GM10266 (cell line): Measurements from ENCODE around the gene ZNF638.

Experiments
- DNase-seq: peaks from one replicate; pipeline ENCODE4 v3.0.0; 2012; ENCODE audit errors: extremely low spot score
- CTCF ChIP-seq: IDR thresholded peaks from 2 replicates; pipeline ENCODE4 v1.5.1; 2012; ENCODE audit warnings: mild to moderate bottlenecking, low read depth; ENCODE audit not compliant: control insufficient read depth, insufficient read depth; ENCODE audit errors: missing control alignments

ZNF638 gene

DNA sequence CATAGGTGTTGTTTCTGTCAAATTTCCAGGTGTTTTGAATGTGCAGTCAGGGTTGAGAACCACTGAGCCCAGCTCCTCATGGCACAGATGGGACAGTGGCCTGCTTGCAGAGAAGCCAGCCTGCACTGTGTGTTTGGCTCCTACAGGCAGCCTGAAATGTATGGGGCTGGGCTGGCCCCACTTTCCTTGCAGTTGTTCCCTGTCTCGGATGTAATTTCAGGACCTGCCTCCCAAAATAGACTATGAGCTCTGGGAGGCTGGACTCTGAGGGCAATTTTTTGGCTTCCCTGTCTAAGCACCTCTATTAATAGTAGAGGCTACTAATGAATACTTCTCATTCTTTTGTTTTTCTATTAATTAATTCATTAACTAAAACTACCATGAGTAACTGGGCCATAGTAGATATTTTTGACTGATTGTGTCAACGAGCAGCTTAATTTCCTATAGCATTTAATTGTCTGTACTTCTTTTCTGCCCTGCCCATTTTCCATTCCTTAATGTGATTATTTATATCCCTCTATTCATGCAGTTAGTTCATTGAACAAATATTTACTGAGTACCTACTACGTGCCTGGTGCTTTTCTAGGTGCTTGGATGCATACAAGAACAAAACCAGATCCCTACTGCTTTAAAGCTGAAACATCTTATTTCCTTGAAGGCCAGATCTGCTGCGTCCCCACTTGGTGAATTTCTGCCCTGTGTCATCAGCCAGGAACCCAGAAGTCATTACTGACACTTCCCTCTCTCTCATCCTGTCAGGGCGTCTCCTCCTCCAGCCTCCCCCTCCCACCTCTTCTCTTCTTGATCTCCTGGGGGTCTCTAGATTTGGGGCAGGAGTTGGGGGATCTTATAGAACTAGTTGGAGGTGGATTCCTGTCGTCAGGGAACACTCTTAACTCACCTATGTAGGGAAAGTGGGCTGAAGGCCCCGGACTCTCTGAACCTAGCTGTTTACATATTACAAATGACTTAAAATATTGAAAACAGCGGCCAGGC lies 138.1 kb downstream of the ZNF638 start:
- TF ChIP-seq CTCF: no peak

GRCh38 chr2:71471276-71471675 lies 139.7 kb downstream of the ZNF638 start:
- no peak for TF ChIP-seq CTCF

More for the DNA sequence above, 138.1 kb downstream of the ZNF638 start:
- no peak for DNase-seq

DNA sequence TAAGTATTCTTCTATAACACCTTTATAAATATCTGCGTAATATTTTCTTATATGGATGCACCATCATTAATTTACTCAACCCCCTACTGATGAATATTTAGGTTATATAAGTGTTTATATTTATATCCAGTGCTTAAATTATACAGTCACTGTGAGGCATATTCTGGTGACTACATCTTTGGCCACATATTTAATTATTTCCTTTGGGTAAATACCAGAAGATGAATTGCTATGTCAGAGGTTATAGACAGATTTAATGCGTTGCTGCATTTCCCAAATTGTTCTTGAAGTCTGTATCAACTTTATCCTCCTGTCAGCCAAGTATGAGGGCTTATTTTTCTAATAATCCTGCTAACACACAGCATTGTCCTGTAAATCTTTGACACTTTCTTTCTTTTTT lies 140.4 kb downstream of the ZNF638 start:
- no peak for TF ChIP-seq CTCF
- no peak for DNase-seq

More at GRCh38 chr2:71471276-71471675, 139.7 kb downstream of the ZNF638 start:
- DNase-seq: no peak

DNA sequence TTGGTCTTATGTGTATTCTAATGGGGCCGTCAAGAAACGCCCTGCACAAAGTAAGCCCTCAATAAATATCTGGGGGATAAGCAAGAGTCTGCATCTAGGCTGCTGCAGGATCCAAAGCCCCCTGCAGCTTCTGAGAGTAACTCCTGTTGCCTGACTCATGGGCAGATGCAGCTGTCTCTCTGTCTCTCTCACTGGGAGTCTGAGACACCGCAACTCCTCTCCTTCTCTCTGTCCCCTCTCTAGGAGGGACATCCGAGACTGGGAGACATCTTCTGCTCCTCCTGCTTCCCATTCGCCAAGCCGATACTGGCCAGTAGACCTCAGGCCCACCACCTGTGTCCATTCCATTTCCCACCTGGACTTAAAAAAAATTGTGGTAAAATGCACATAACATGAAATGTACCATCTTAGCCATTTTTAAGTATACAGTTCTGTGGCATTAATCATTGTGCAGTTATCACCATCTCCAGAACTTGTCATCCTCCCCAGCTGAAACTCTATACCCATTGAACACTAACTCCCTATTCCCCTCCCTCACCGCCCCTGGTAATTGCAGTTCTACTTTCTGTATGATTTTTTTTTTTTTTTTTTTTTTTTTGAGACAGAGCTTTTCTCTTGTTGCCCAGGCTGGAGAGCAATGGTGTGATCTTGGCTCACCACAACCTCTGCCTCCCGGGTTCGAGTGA lies 141.9 kb downstream of the ZNF638 start:
- DNase-seq: no peak
- TF ChIP-seq CTCF: no peak

GRCh38 chr2:71474116-71474743 lies 142.6 kb downstream of the ZNF638 start:
- DNase-seq: no peak
- TF ChIP-seq CTCF: no peak

GRCh38 chr2:71474744-71475397 lies 143.3 kb downstream of the ZNF638 start:
- DNase-seq: no peak
- TF ChIP-seq CTCF: no peak
